ENCODE results near the gene ZNF26. TPM values are rescaled to one million over a fixed set of nuclear protein-coding genes. Genes with fewer than 3 reads are reported as not detected.

Gene ZNF26
- total RNA-seq, 1 experiment from 2014 or later: 25.3 TPM

- H3K27ac Mint-ChIP-seq (ENCODE audit: unreplicated experiment): no peak overlapping the region
- intact Hi-C loops (cut with micrococcal nuclease; ENCODE audit: unreplicated experiment): no loop called here
- no peaks in the 10 kb centered on the region for H3K27me3 Mint-ChIP-seq (ENCODE audit: unreplicated experiment)
- BruUV-seq (replicated peaks): no TSS peak
- no peak for TF ChIP-seq CTCF (IDR thresholded peaks at IDR 0.05; ENCODE audit: unreplicated experiment)
- H3K36me3 Mint-ChIP-seq (ENCODE audit: insufficient read depth, unreplicated experiment): peaks cover 10% of the 10 kb centered on the region
- no peaks in the 10 kb centered on the region for H3K4me1 Mint-ChIP-seq (ENCODE audit: low read depth, unreplicated experiment)
- CTCF ChIA-PET: no interaction called here
- no peak for DNase-seq
- peaks cover 23% of the 10 kb centered on the region for H3K9me3 Mint-ChIP-seq (ENCODE audit: low read depth, unreplicated experiment)
- H3K4me3 Mint-ChIP-seq (ENCODE audit: low read depth, unreplicated experiment): no peak overlapping the region
Measured at GRCh38 chr12:133026996-133027395, 40.8 kb downstream of the ZNF26 start.

GRCh38 chr12:133037207-133038005 is 51.2 kb downstream of the ZNF26 start, which contains the start of gene ZNF84:
ZNF84 (plus strand) TSS chr12:133037509; CDS start chr12:133041468, 3,959 bp downstream.
- TF ChIP-seq CTCF (IDR thresholded peaks at IDR 0.05; ENCODE audit: unreplicated experiment): no peak
- CTCF ChIA-PET: interaction anchor here (0.6 kb wide), 1 partner anchor 8 kb away, joined by 6 read pairs; no protein-coding TSS in a partner anchor
- H3K9me3 Mint-ChIP-seq (ENCODE audit: low read depth, unreplicated experiment): peaks cover 25% of the 10 kb centered on the region
- peak; percentile 98 for DNase-seq
- no peaks in the 10 kb centered on the region for H3K27me3 Mint-ChIP-seq (ENCODE audit: unreplicated experiment)
- peak within 1 kb of the TSS; percentile 94 for H3K4me3 Mint-ChIP-seq (ENCODE audit: low read depth, unreplicated experiment)
- peaks cover 54% of the 10 kb centered on the region for H3K36me3 Mint-ChIP-seq (ENCODE audit: insufficient read depth, unreplicated experiment)
- H3K27ac Mint-ChIP-seq (ENCODE audit: unreplicated experiment): peak within 1 kb of the TSS; percentile 86
- BruUV-seq (replicated peaks): no TSS peak
- intact Hi-C loops (cut with micrococcal nuclease; ENCODE audit: unreplicated experiment): loop anchor here (2.0 kb wide), 2 partner anchors 43 to 51 kb away; partner anchors contain the start of genes ZNF140 and ZNF26
- H3K4me1 Mint-ChIP-seq (ENCODE audit: low read depth, unreplicated experiment): no peaks in the 10 kb centered on the region

- CTCF ChIA-PET: interaction anchor here (0.6 kb wide), 1 partner anchor 155 kb away, joined by 5 read pairs; no protein-coding TSS in a partner anchor
- Mint-ChIP-seq H3K9me3 (ENCODE audit: low read depth, unreplicated experiment) (peaks cover 28% of the 10 kb centered on the region), H3K27ac (ENCODE audit: unreplicated experiment) (peak overlapping the region; percentile 86), H3K4me1 (ENCODE audit: low read depth, unreplicated experiment) (no peaks in the 10 kb centered on the region), H3K36me3 (ENCODE audit: insufficient read depth, unreplicated experiment) (peaks cover 62% of the 10 kb centered on the region), H3K4me3 (ENCODE audit: low read depth, unreplicated experiment) (peak overlapping the region; percentile 94), H3K27me3 (ENCODE audit: unreplicated experiment) (no peaks in the 10 kb centered on the region)
- no peak for DNase-seq
- intact Hi-C loops (cut with micrococcal nuclease; ENCODE audit: unreplicated experiment): loop anchor here (2.0 kb wide), 1 partner anchor 43 kb away; the partner anchor contains the start of gene ZNF140
- BruUV-seq (replicated peaks): no TSS peak
- TF ChIP-seq CTCF (IDR thresholded peaks at IDR 0.05; ENCODE audit: unreplicated experiment): no peak
Measured at GRCh38 chr12:133038118-133038709, 52.0 kb downstream of the ZNF26 start.

- Mint-ChIP-seq H3K27me3 (ENCODE audit: unreplicated experiment) (no peaks in the 10 kb centered on the region), H3K27ac (ENCODE audit: unreplicated experiment) (no peak overlapping the region), H3K36me3 (ENCODE audit: insufficient read depth, unreplicated experiment) (peaks cover 82% of the 10 kb centered on the region), H3K4me1 (ENCODE audit: low read depth, unreplicated experiment) (no peaks in the 10 kb centered on the region), H3K9me3 (ENCODE audit: low read depth, unreplicated experiment) (peaks cover 34% of the 10 kb centered on the region), H3K4me3 (ENCODE audit: low read depth, unreplicated experiment) (no peak overlapping the region)
- CTCF ChIA-PET: no interaction called here
- no TSS peak for BruUV-seq (replicated peaks)
- TF ChIP-seq CTCF (IDR thresholded peaks at IDR 0.05; ENCODE audit: unreplicated experiment): no peak
- DNase-seq: no peak
- intact Hi-C loops (cut with micrococcal nuclease; ENCODE audit: unreplicated experiment): no loop called here
Measured at GRCh38 chr12:133046698-133047097, 60.5 kb downstream of the ZNF26 start.

Data from Calu3 (cell line).